ENCODE measurements around the gene RPS3A.
"Not testable (repeated sequence)": the region's sequence is repeated elsewhere in the genome, so short reads cannot be mapped to it uniquely, and the experiment has no call there.

RPS3A gene

DNA sequence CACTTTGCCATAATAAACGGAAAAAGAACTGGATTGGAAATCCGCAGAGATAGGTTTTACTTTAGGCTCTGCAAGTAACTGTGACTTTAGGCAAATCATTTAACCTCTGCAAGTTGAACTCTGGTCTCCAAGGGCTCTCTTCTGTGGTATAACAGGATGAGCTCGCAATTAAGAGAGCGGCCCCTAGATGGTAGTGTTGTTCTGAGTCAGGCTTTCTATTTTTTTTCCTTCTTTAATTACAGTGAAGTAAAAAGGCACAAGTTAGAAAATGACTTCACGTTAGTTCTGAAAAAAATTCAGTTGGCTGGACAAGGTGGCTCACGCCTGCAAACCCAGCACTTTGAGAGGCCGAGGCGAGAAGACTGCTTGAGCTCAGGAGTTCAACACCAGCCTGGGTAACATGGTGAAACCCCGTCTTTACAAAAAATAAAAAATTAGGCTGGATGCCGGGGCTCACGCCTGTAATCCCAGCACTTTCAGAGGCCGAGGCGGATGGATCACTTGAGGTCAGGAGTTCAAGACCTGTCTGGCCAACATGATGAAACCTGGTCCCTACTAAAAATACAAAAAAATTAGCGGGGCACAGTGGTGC is 18.0 kb downstream of the RPS3A start:
- H3K4me1 ChIP-seq (ENCODE audit: low read length), result peaks cover 4% of the 10 kb centered on the region
- H3K27ac ChIP-seq (ENCODE audit: low read length), result no peak overlapping the region
- no peaks in the 10 kb centered on the region for H3K79me2 ChIP-seq (ENCODE audit: low read length)
- H4K20me1 ChIP-seq (ENCODE audit: insufficient read depth, low read length), result no peaks in the 10 kb centered on the region
- no peak overlapping the region for H3K4me3 ChIP-seq (ENCODE audit: low read length)
- H3K27me3 ChIP-seq (ENCODE audit: low read depth, low read length), result no peaks in the 10 kb centered on the region
- no peak for TF ChIP-seq EZH2phosphoT487 (IDR thresholded peaks at IDR 0.05; ENCODE audit: low read depth)
- TF ChIP-seq, protein P1, sequence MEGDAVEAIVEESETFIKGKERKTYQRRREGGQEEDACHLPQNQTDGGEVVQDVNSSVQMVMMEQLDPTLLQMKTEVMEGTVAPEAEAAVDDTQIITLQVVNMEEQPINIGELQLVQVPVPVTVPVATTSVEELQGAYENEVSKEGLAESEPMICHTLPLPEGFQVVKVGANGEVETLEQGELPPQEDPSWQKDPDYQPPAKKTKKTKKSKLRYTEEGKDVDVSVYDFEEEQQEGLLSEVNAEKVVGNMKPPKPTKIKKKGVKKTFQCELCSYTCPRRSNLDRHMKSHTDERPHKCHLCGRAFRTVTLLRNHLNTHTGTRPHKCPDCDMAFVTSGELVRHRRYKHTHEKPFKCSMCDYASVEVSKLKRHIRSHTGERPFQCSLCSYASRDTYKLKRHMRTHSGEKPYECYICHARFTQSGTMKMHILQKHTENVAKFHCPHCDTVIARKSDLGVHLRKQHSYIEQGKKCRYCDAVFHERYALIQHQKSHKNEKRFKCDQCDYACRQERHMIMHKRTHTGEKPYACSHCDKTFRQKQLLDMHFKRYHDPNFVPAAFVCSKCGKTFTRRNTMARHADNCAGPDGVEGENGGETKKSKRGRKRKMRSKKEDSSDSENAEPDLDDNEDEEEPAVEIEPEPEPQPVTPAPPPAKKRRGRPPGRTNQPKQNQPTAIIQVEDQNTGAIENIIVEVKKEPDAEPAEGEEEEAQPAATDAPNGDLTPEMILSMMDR (IDR thresholded peaks at IDR 0.05; ENCODE audit: low read depth, low read length), result peak; percentile 98
- peaks cover 12% of the 10 kb centered on the region for H3K36me3 ChIP-seq (replicated peaks; ENCODE audit: low read depth, low read length)
- H3K4me2 ChIP-seq (ENCODE audit: low read length), result peak overlapping the region; percentile 10; the same call in 1 of the 2 replicates
- no peak overlapping the region for H3K9ac ChIP-seq (ENCODE audit: low read length)
- H3K9me3 ChIP-seq (ENCODE audit: insufficient read depth, low read length), result no peaks in the 10 kb centered on the region
- H2AFZ ChIP-seq (ENCODE audit: low read depth, low read length), result no peak overlapping the region

DNA sequence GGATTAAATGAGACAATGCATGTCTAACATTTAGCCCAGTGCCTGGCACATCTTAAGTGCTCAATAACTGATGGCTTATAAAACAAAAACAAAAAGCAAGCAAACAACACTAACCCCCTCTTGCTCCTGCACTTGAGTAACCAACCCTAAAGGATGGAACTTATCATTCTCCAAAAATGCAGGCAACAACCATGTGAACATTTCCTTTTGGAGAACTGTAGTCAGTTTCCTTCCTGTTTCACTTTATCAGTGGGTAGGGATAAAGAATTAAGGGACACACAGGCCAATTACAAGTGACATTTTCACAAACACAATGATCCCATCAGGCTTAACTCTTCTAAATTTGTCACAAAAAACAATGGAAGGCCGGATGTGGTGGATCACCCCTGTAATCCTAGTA is 30.4 kb downstream of the RPS3A start:
- Histone ChIP-seq H2AFZ (ENCODE audit: low read depth, low read length) (no peak overlapping the region), H3K79me2 (ENCODE audit: low read length) (no peaks in the 10 kb centered on the region), H3K27ac (ENCODE audit: low read length) (no peak overlapping the region), H3K27me3 (ENCODE audit: low read depth, low read length) (no peaks in the 10 kb centered on the region), H3K4me3 (ENCODE audit: low read length) (no peak overlapping the region), H3K9ac (ENCODE audit: low read length) (no peak overlapping the region), H3K36me3 (replicated peaks; ENCODE audit: low read depth, low read length) (no peaks in the 10 kb centered on the region), H3K4me1 (ENCODE audit: low read length) (no peaks in the 10 kb centered on the region), H4K20me1 (ENCODE audit: insufficient read depth, low read length) (no peaks in the 10 kb centered on the region), H3K9me3 (ENCODE audit: insufficient read depth, low read length) (no peaks in the 10 kb centered on the region), H3K4me2 (ENCODE audit: low read length) (no peak overlapping the region)
- TF ChIP-seq, protein P1 (IDR thresholded peaks at IDR 0.05; ENCODE audit: low read depth, low read length), result no peak
- TF ChIP-seq EZH2phosphoT487 (IDR thresholded peaks at IDR 0.05; ENCODE audit: low read depth), result no peak

DNA sequence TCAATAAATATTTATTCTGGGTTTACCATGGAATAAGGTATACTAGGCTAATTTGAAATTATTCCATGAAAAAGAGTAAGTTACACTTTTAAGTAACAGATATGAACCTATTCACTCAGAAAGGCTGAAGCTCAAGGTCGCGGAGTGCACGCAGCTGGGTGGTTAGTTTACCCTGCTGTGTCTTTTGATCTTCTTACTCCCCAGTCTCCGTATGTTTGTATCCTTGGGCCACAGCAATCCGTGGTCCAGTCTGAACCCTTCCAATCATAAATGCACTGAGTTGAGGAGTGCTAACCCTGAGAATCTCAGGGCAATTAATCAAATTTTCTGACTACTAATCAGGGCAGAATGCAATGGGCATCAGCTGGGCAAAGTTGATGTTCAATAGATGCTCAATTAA is 33.9 kb downstream of the RPS3A start:
- Histone ChIP-seq H4K20me1 (ENCODE audit: insufficient read depth, low read length) (no peaks in the 10 kb centered on the region), H3K36me3 (replicated peaks; ENCODE audit: low read depth, low read length) (no peaks in the 10 kb centered on the region), H3K4me3 (ENCODE audit: low read length) (no peak overlapping the region), H3K9me3 (ENCODE audit: insufficient read depth, low read length) (no peaks in the 10 kb centered on the region), H3K4me2 (ENCODE audit: low read length) (no peak overlapping the region), H3K4me1 (ENCODE audit: low read length) (no peaks in the 10 kb centered on the region), H3K27ac (ENCODE audit: low read length) (no peak overlapping the region), H3K79me2 (ENCODE audit: low read length) (no peaks in the 10 kb centered on the region), H3K9ac (ENCODE audit: low read length) (no peak overlapping the region), H2AFZ (ENCODE audit: low read depth, low read length) (no peak overlapping the region), H3K27me3 (ENCODE audit: low read depth, low read length) (no peaks in the 10 kb centered on the region)
- no peak for TF ChIP-seq EZH2phosphoT487 (IDR thresholded peaks at IDR 0.05; ENCODE audit: low read depth)
- TF ChIP-seq, protein P1 (IDR thresholded peaks at IDR 0.05; ENCODE audit: low read depth, low read length), result no peak

DNA sequence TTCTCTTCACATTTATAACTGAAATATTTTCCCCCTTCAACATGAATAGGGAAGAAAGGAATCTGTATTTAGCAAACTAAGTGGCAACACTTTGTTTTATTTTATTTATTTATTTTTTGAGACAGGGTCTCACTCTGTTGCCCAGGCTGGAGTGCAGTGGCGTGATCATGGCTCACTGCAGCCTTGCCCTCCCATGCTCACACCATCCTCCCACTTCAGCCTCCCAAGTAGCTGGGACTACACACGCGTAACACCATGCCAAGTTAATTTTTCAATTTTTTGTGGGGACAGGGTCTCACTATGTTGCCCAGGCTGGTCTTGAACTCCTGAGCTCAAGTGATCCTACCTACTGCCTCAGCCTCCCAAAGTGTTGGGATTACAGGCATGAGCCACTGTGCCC is 36.6 kb downstream of the RPS3A start:
- not testable (repeated sequence) for H2AFZ ChIP-seq (ENCODE audit: low read depth, low read length); H3K27me3 ChIP-seq (ENCODE audit: low read depth, low read length); H3K4me1 ChIP-seq (ENCODE audit: low read length); H3K36me3 ChIP-seq (replicated peaks; ENCODE audit: low read depth, low read length); H4K20me1 ChIP-seq (ENCODE audit: insufficient read depth, low read length); H3K4me2 ChIP-seq (ENCODE audit: low read length); H3K9ac ChIP-seq (ENCODE audit: low read length); H3K4me3 ChIP-seq (ENCODE audit: low read length); H3K79me2 ChIP-seq (ENCODE audit: low read length); H3K9me3 ChIP-seq (ENCODE audit: insufficient read depth, low read length); H3K27ac ChIP-seq (ENCODE audit: low read length)
